GM12874 (cell line): ENCODE measurements around the gene LYSMD2.
A peak's percentile ranks its signal among the peaks of the same experiment; 100 is the strongest.

Experiments used
- TF ChIP-seq, protein P1 (sequence below): IDR thresholded peaks from 2 replicates; pipeline ENCODE4 v1.5.1; 2011; ENCODE audit warnings: low read depth, mild to moderate bottlenecking, control low read depth, low read length, moderate library complexity; ENCODE audit not compliant: insufficient read depth

Gene LYSMD2

GRCh38 chr15:51736751-51737521 lies 519 bp downstream of the LYSMD2 start:
- TF ChIP-seq, protein P1, sequence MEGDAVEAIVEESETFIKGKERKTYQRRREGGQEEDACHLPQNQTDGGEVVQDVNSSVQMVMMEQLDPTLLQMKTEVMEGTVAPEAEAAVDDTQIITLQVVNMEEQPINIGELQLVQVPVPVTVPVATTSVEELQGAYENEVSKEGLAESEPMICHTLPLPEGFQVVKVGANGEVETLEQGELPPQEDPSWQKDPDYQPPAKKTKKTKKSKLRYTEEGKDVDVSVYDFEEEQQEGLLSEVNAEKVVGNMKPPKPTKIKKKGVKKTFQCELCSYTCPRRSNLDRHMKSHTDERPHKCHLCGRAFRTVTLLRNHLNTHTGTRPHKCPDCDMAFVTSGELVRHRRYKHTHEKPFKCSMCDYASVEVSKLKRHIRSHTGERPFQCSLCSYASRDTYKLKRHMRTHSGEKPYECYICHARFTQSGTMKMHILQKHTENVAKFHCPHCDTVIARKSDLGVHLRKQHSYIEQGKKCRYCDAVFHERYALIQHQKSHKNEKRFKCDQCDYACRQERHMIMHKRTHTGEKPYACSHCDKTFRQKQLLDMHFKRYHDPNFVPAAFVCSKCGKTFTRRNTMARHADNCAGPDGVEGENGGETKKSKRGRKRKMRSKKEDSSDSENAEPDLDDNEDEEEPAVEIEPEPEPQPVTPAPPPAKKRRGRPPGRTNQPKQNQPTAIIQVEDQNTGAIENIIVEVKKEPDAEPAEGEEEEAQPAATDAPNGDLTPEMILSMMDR, result no peak

DNA sequence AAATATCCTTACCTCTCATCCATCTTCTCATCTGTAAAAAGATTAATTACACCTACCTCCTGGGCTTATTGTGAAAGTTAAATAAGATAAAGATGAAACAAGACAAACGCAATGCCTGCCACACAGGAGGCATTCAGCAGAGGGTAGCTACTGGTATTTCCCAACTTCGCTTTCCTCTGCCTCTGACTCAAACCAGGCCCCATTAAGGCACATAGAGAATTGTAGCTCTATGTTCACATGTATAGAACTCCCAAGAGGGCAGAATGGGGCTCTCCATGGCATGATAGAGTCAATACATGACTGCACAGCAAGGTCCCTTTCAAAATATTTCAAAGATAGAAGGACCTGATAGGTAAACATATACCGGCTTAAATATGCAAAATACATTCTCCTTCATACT lies 1.4 kb downstream of the LYSMD2 start:
- TF ChIP-seq, protein P1, result no peak

DNA sequence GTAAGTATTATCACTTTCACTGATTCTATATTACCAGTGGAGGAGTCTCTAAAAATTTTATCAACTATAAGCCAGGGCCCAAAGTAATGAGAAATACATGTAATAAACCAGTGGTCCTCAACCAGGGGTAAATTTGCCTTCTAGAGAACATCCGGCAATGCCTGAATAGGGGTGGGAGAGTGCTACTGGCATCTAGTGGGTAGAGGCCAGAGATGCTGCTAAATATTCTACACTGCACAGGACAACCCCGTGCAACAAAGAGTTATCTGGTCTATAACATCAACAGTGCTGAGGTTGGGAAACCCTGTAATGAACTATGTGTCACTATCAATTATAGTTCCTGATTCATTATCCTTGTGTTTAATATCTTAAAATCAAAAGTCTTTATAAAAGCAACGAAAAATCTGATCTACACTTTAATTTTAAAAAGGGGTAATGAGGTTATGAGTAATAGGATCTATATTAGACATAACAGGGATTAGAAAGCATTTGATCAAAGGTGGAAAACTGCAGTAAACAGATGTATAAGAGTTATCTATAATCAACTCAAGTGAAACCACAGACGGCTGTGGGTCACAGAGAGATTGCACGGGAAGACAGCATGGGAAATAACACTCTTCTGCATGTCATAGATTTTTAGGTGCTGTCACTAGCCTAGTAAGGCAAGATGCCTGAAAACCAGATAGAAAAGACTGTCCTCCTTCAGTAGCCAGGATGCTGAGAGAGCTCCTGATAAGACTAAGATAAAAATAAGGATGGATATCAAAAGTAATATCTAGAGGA lies 2.0 kb downstream of the LYSMD2 start:
- TF ChIP-seq, protein P1, result peak; percentile 39; the same call in 1 of the 2 replicates

GRCh38 chr15:51732646-51733045 lies 4.8 kb downstream of the LYSMD2 start:
- TF ChIP-seq, protein P1, result no peak

- TF ChIP-seq, protein P1, result no peak
Measured at GRCh38 chr15:51731549-51732267, 5.7 kb downstream of the LYSMD2 start.

DNA sequence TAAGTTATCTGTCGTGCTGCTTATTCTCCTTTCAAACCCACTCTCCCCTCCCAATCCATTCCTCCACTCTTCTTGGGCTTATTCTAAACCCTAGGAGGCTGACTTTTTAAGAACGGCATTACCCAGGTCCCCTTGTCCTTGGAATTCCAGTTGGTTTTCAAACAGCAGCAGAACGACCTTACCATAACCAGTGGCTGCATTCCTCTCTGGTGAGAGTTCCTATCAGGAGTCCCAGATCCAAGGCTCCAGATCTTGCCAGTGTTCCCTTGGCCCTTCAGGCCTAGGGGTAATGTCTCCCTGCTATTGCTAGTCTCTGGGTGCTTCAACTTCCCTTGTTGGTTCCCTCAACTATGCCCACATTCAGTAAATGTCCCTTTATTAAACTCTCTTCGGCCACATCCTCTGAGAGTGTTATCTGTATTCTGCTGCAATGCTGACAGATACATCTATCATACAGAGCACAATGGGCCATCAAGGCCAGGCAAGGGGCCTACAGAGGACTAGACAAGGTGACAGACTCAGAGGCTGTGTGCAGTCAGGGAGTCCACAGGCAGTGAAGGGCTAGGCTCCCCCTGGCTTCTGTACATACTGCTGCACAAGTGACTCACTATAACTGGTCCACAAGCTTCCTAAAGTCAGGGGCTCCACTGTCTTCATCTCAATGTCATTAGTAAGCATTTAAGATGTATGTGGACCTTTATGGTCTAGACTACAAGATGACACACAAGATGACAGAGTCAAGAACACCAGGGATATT lies 10.1 kb downstream of the LYSMD2 start:
- TF ChIP-seq, protein P1, result peak; percentile 37; the same call in 1 of the 2 replicates
